ENCODE measurements around the gene TEAD1. TPM values are rescaled to one million over a fixed set of nuclear protein-coding genes. Genes with fewer than 3 reads are reported as not detected.

The TEAD1 gene
- polyA plus RNA-seq, 1 donor from 2014 or later = 12.2 TPM

GRCh38 chr11:12733091-12733490 is 58.9 kb downstream of the TEAD1 start:
- Histone ChIP-seq H2AFZ (ENCODE audit: low read depth, low read length) (no peak overlapping the region), H3K4me3 (ENCODE audit: low read length) (no peak overlapping the region), H3K4me2 (ENCODE audit: low read length) (no peak overlapping the region), H3K27me3 (ENCODE audit: insufficient read depth, low read depth, low read length) (no peaks in the 10 kb centered on the region), H3K9me3 (ENCODE audit: low read length) (no peaks in the 10 kb centered on the region), H3K36me3 (ENCODE audit: insufficient read depth, low read length) (no peaks in the 10 kb centered on the region), H3K79me2 (replicated peaks; ENCODE audit: insufficient read depth, low read length) (peaks cover 32% of the 10 kb centered on the region), H3K9me2 (ENCODE audit: insufficient read depth, low read length) (no peaks in the 10 kb centered on the region), H3K9ac (ENCODE audit: low read length) (no peak overlapping the region), H3K27ac (ENCODE audit: low read length) (no peak overlapping the region), H3F3A (ENCODE audit: insufficient read depth, low read length, poor library complexity, severe bottlenecking) (no peaks in the 10 kb centered on the region), H4K20me1 (ENCODE audit: insufficient read depth) (no peaks in the 10 kb centered on the region)
- TF ChIP-seq POLR2AphosphoS5 (IDR thresholded peaks at IDR 0.05) (no peak), CTCF (IDR thresholded peaks at IDR 0.05; ENCODE audit: poor library complexity, severe bottlenecking) (no peak), RAD21 (conservative IDR thresholded peaks at IDR 0.05) (no peak), EP300 (conservative IDR thresholded peaks at IDR 0.05; ENCODE audit: poor library complexity, severe bottlenecking) (no peak), SMC3 (conservative IDR thresholded peaks at IDR 0.05; ENCODE audit: poor library complexity) (no peak), TAF1 (IDR thresholded peaks at IDR 0.05; ENCODE audit: low read depth) (no peak), MXI1 (conservative IDR thresholded peaks at IDR 0.05; ENCODE audit: poor library complexity, severe bottlenecking) (no peak), REST (IDR thresholded peaks at IDR 0.05; ENCODE audit: borderline replicate concordance) (no peak), EZH2 (IDR thresholded peaks at IDR 0.05; ENCODE audit: borderline replicate concordance, insufficient read depth, low read length, poor library complexity, severe bottlenecking) (no peak)

GRCh38 chr11:12734625-12735024 is 60.4 kb downstream of the TEAD1 start:
- H3K9me2 ChIP-seq (ENCODE audit: insufficient read depth, low read length) = no peaks in the 10 kb centered on the region
- H3K27ac ChIP-seq (ENCODE audit: low read length) = no peak overlapping the region
- no peak overlapping the region for H3K4me3 ChIP-seq (ENCODE audit: low read length)
- no peak overlapping the region for H2AFZ ChIP-seq (ENCODE audit: low read depth, low read length)
- H3K9me3 ChIP-seq (ENCODE audit: low read length) = no peaks in the 10 kb centered on the region
- H3K4me2 ChIP-seq (ENCODE audit: low read length) = no peak overlapping the region
- no peak for TF ChIP-seq MXI1 (conservative IDR thresholded peaks at IDR 0.05; ENCODE audit: poor library complexity, severe bottlenecking)
- no peak for TF ChIP-seq SMC3 (conservative IDR thresholded peaks at IDR 0.05; ENCODE audit: poor library complexity)
- TF ChIP-seq POLR2AphosphoS5 (IDR thresholded peaks at IDR 0.05) = no peak
- no peak for TF ChIP-seq EZH2 (IDR thresholded peaks at IDR 0.05; ENCODE audit: borderline replicate concordance, insufficient read depth, low read length, poor library complexity, severe bottlenecking)
- no peak for TF ChIP-seq CTCF (IDR thresholded peaks at IDR 0.05; ENCODE audit: poor library complexity, severe bottlenecking)
- no peak for TF ChIP-seq EP300 (conservative IDR thresholded peaks at IDR 0.05; ENCODE audit: poor library complexity, severe bottlenecking)
- TF ChIP-seq TAF1 (IDR thresholded peaks at IDR 0.05; ENCODE audit: low read depth) = no peak
- no peak for TF ChIP-seq REST (IDR thresholded peaks at IDR 0.05; ENCODE audit: borderline replicate concordance)
- TF ChIP-seq RAD21 (conservative IDR thresholded peaks at IDR 0.05) = no peak
- H3K79me2 ChIP-seq (replicated peaks; ENCODE audit: insufficient read depth, low read length) = peaks cover 36% of the 10 kb centered on the region
- H3K36me3 ChIP-seq (ENCODE audit: insufficient read depth, low read length) = no peaks in the 10 kb centered on the region
- H3F3A ChIP-seq (ENCODE audit: insufficient read depth, low read length, poor library complexity, severe bottlenecking) = no peaks in the 10 kb centered on the region
- H4K20me1 ChIP-seq (ENCODE audit: insufficient read depth) = no peaks in the 10 kb centered on the region
- no peak overlapping the region for H3K9ac ChIP-seq (ENCODE audit: low read length)
- H3K27me3 ChIP-seq (ENCODE audit: insufficient read depth, low read depth, low read length) = no peaks in the 10 kb centered on the region

Data from neural cell (in vitro differentiated cells).